SU-DHL-6 (cell line): ENCODE measurements around the gene RGS6.

Source experiments
- CTCF ChIP-seq: fragments of 200-600 bp; sonication (generic); IDR thresholded peaks from one replicate; pipeline ENCODE4 v1.5.1; 2017; ENCODE audit warnings: antibody characterized with exemption, mild to moderate bottlenecking, low read length, moderate library complexity; ENCODE audit not compliant: insufficient read depth, poor library complexity, severe bottlenecking
- EZH2phosphoT487 ChIP-seq: fragments of 200-600 bp; sonication (generic), shearing (Covaris generic); conservative IDR thresholded peaks from 2 replicates; pipeline ENCODE4 v1.6.1; 2018; ENCODE audit warnings: mild to moderate bottlenecking, antibody characterized with exemption, low read length, moderate library complexity, mixed read lengths

- no peak for TF ChIP-seq CTCF
- TF ChIP-seq EZH2phosphoT487, result no peak
Measured at GRCh38 chr14:72256055-72256454, 323.8 kb downstream of the RGS6 start.
